GM20431 (cell line): Measurements from ENCODE around the gene ZBTB2.
"Not testable (repeated sequence)": the region's sequence is repeated elsewhere in the genome, so short reads cannot be mapped to it uniquely, and the experiment has no call there.

Experiments used
- in situ Hi-C: fragments of 300-500 bp; cut with MseI, MboI; formaldehyde crosslinking; loops from one replicate; pipeline ENCODE4 v1.15.0; 2020; ENCODE audit warnings: low sequenced_read_pairs; ENCODE audit not compliant: unreplicated experiment

The ZBTB2 gene

DNA sequence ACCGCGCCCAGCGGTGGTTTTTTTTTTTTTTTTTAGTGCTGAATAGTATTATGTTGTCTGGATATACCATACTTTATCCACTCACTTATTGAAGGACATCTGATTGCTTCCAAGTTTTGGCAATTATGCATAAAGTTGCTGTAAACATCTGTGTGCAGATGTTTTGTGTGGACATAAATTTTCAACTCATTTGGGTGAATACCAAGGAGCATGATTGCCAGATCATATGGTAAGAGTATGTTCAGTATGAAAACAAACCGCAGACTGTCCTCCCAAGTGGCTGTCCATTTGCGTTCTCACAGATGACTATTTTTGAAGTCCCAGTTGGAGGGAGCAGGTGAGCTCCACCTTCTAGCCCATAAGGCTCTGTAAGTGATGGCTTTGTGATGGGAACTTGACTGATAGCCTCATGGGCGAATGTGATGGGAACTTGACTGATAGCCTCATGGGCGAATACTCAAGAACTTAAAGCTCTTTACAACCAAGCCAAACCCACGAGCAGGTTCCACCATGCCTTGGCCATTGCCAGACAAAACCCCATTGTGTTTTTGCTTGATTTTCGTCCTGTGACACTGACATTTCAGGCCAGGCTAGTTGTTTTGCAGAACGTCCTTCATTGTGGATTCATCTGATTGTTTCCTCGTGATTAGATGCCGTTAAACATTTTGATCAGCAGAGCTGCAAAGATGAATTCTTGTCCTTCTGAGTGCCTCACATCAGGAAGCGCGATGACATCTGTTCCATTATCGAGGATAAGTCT is 51.0 kb downstream of the ZBTB2 start:
- in situ Hi-C loops = no loop called here

- in situ Hi-C loops = no loop called here
Measured at GRCh38 chr6:151339369-151339768, 52.0 kb downstream of the ZBTB2 start.

DNA sequence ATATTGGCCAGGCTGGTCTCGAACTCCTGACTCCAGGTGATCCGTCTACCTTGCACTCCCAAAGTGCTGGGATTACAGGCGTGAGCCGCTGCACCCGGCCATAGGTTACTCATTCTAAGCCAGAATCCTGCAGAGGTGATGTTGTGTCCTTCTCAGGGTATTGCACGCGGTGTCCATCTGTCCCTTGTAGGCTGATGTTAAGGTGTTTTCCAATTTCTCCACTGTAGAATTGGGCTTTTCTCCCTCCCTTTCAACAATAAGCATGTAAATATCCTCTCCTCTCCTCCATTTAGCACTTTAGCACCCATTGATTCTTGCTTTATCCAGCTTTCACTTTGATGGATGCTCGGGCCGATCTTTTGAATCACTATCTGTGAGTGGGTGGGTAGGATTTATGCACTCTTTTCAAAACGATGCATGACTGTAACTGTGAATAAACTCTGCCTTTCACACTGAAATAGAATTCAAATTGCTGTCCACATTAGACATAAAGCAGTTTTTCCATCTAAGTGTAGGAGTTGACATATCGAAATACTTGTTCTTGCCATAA is 52.6 kb downstream of the ZBTB2 start:
- in situ Hi-C loops = no loop called here

DNA sequence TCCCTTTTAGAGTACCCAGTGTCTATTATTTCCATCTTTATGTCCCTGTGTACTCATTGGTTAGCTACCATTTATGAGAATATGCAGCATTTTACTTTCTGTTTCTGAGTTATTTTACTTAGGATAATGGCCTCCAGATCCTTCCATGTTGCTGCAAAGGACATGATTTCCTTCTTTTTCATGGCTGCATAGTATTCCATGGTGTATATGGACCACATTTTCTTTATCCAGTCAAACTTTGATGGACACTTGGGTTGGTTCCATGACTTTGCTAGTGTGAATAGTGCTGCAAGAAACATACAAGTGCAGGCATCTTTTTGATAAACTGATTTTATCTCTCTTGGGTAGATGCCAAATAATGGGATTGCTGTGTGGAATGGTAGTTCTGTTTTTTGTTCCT is 55.4 kb downstream of the ZBTB2 start:
- in situ Hi-C loops = no loop called here

DNA sequence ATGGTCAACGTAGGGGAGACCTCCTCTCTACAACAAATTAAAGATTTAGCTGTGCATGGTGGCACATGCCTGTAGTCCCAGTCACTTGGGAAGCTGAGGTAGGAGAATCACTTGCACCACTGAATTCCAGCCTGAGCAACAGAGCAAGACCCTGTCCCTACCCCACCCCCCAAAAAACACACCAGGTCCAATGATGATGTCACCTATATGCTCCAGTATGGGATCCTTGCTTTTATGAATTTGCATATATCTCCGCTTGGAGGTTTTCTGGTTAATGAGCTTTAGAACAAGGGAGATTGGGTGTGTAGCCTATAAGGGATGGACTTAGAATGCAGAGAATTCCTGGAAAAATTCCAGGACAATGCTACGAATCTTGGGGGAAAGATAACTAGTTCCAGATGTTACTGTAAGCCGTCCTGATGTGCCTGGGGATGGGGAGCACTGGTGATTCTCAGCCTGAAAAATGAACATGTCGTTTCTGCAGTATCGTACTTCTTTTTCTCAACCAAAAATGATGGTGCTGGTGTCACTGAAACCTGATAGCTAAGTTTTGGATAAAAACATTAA is 61.1 kb downstream of the ZBTB2 start:
- in situ Hi-C loops = no loop called here

DNA sequence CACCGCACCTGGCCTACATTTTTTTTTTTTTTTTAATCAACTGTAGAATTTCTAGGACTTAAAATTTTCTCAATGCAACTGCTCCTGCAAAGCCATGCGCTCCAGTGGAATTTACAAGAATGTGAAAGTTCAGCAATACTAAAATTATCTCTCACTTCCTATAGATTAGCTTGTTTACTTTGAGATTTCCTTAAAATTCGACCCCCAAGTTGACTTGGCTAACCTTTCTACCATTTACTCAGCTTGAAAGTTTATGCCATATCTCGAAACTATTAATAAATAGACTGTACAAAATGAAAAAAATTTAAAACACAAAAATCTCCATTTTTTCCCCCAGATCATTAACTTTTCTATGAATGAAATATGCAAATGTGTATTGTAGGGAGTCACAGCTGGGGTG is 64.3 kb downstream of the ZBTB2 start:
- in situ Hi-C loops = loop anchor here (10.0 kb wide), 2 partner anchors 312 to 432 kb away; no protein-coding TSS in a partner anchor

GRCh38 chr6:151326116-151326825 is 65.1 kb downstream of the ZBTB2 start:
- in situ Hi-C loops = loop anchor here (10.0 kb wide), 2 partner anchors 311 to 431 kb away; no protein-coding TSS in a partner anchor

DNA sequence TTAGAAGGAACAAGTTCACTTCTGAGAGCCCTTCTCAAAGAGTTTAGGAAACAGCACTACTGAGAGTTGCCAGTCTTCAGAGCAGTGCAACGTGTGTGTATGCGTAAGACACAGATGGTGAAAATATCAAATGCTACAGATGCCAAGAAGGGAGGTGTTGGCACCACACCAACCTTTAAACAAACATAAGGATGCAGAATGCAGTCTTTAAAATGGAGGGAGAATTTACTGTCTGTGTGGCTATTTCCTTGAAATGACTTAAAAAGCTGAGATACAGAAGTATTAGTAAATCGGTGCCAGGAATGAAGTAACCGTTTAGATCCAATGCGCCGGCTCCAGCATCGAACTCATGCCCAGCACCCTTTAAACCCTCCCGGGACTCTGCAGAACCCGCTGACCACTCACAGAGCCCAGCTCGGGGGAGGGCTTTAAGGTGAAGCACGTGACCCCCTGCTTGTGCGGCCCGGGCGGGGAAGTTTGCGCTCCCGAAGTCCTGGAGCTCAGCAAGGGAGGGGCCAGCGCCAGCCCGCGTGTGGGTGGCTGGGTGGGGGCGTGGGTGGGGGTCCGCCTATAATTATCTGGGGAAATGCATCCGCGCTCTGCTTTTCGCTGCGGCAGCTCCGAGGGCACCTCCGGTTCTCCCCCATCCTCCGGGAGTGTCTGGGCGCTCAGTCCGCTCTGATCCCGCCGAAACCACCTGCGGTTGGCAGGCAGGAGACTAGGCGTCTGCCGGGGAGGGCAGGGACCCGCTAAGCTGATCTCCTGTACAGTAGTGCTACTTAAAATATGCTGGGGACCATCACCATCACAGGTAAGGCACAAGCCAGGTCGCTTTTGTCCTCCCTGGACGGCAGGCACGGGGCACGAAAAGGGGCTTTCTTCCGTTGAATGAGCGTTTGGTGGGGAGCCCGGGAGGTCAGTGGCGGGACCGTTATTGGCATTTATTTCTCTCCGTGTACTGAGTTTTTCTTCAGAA is 66.0 kb downstream of the ZBTB2 start:
- in situ Hi-C loops = loop anchor here (10.0 kb wide), 2 partner anchors 311 to 431 kb away; no protein-coding TSS in a partner anchor

GRCh38 chr6:151324488-151324825 is 66.9 kb downstream of the ZBTB2 start:
- in situ Hi-C loops = loop anchor here (10.0 kb wide), 2 partner anchors 310 to 430 kb away; no protein-coding TSS in a partner anchor

DNA sequence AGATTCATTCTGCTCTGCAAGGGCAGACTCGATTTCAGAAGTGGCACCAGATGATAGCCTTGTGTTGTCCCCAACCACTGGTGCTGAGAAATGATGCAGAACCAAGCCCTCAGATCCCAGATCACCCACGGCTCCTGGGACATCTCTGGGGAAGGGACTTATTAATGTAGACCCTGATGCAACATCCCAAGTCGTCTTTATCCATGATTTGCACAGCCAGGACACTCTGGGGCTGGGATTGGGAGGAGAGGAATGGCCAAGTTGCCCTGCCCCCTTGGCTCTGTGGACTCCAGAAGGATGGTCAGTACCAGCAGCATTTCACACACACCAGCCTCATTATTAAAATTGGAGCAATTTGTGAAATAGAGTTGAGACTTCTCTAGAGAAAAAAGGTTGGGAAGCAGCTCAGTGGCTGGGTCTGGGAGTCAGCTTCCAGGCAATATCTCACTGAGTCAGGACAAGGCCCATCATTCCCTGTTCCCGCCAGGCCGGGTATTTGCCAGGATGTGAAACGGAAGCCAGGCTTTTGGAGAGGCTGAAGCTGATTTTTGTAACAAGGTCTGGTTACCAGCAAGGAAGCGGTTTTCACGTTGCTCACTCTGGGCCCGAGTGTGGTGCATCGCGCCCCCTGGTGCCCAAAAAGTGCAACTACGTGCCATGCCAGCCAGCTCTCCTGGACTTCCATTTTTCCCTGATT is 67.4 kb downstream of the ZBTB2 start:
- in situ Hi-C loops = loop anchor here (10.0 kb wide), 2 partner anchors 309 to 429 kb away; no protein-coding TSS in a partner anchor

- in situ Hi-C loops = loop anchor here (10.0 kb wide), 2 partner anchors 308 to 428 kb away; no protein-coding TSS in a partner anchor
Measured at GRCh38 chr6:151322570-151322969, 68.8 kb downstream of the ZBTB2 start.

DNA sequence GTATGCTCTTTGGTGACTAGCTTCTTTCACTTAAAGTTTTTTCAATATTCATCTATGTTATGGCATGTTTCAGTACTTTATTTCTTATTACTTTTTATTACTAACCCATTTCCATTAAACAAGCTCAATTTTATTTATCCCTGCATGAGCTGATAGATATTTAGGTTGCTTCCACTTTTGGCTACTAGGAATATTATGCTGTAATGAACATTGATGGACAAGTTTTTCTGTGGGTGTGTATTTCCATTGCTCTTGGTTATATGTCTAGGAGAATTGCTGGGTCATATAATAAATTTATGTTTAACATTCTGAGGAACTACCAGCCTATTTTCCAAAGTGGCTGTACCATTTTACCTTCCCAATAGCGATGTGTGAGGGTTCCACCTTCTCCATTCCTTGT is 69.9 kb downstream of the ZBTB2 start:
- in situ Hi-C loops = loop anchor here (10.0 kb wide), 2 partner anchors 307 to 427 kb away; no protein-coding TSS in a partner anchor

- in situ Hi-C loops = loop anchor here (10.0 kb wide), 2 partner anchors 305 to 425 kb away; no protein-coding TSS in a partner anchor
Measured at GRCh38 chr6:151320140-151320539, 71.2 kb downstream of the ZBTB2 start.

- in situ Hi-C loops = no loop called here
Measured at GRCh38 chr6:151317995-151318365, 73.4 kb downstream of the ZBTB2 start.

DNA sequence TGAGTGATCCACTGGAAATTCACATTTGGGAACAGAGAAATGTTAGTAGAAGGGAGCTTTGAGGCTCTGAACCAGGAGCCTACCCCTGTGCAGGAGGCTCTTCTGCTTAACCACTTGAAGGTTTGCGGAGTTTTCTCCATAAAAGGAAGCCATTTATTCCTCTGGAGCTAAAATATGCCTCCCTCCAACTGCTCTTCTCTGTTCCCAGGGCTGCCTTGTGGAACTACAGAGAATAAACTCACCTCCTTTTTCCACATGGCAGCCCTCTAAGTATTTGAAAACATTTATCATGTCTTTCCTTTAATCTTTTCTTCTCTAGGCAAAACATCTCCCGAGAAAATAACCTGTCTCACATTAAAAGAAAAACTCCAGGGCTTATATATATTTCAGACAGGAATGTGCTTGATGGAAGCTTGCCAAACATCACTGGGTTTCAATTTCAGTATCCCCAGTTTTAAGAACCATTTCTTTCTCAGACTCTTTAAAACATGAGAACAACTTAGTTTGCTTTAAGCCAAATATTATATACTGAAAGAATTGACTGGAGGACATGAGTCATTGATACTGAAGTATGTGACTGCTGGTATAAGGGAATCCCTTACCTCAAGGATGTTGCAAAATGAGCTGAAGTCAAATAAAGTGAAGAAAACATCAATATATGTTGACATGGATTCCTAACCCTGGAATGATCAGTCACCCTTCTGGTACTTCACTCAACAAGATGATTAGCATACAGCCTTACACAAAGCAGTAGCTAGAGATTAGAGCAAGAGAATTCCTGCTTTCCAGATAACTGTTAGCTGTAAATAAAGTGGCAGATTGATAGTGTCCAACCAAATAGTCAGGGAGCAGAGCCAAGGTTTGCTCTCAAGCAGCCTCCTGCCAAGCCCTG is 74.0 kb downstream of the ZBTB2 start:
- in situ Hi-C loops = no loop called here

GRCh38 chr6:151315661-151316060 is 75.7 kb downstream of the ZBTB2 start:
- in situ Hi-C loops = not testable (repeated sequence)
